Astrocyte of the cerebellum (primary cell): ENCODE measurements around the gene PCDH9.

Experiments
- DNase-seq: peaks from one replicate; pipeline ENCODE4 v3.0.0-alpha.2; 2011; ENCODE audit warnings: low read depth
- H3K4me3 ChIP-seq: 2 replicates; pipeline ENCODE4 v1.5.1; 2011; ENCODE audit warnings: mild to moderate bottlenecking, low read depth, low read length, moderate library complexity
- CTCF ChIP-seq: IDR thresholded peaks from 2 replicates; pipeline ENCODE4 v1.5.1; 2012; ENCODE audit warnings: low read length, low read depth, moderate library complexity, mild to moderate bottlenecking; ENCODE audit errors: missing control alignments
- in situ Hi-C: cut with HindIII; loops from 2 replicates; pipeline ENCODE4 v1.10.0; 2017; ENCODE audit warnings: low sequenced_read_pairs

Gene PCDH9

GRCh38 chr13:67130444-67130843 is 99.7 kb downstream of the PCDH9 start:
- no peak overlapping the region for H3K4me3 ChIP-seq
- in situ Hi-C loops: no loop called here
- no peak for DNase-seq
- no peak for TF ChIP-seq CTCF

DNA sequence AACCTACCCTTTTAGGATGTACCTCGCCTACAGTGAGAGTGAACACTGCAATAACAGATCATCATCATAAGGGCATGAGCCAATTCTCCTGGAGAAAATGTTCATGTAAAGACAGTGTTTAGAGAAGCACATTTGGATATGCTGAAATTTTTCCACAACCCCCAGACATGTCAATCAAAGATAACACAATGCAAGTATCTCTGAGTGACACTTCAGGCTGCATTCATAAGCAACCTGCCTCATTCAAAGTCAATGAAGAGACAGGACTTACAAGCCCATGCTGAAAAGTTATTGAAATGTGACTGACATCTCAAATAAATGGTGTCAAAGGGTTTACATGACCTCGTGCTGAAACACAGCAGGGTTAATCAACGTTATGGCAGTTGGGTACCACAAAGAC is 102.0 kb downstream of the PCDH9 start:
- DNase-seq: no peak
- in situ Hi-C loops: no loop called here
- TF ChIP-seq CTCF: no peak

GRCh38 chr13:67125681-67126080 is 104.5 kb downstream of the PCDH9 start:
- no peak for DNase-seq
- no peak overlapping the region for H3K4me3 ChIP-seq
- in situ Hi-C loops: no loop called here
- TF ChIP-seq CTCF: no peak

More for the DNA sequence above, 102.0 kb downstream of the PCDH9 start:
- no peak overlapping the region for H3K4me3 ChIP-seq

GRCh38 chr13:67123165-67123564 is 107.0 kb downstream of the PCDH9 start:
- in situ Hi-C loops: no loop called here
- TF ChIP-seq CTCF: no peak
- DNase-seq: no peak
- no peak overlapping the region for H3K4me3 ChIP-seq

- in situ Hi-C loops: no loop called here
- no peak for TF ChIP-seq CTCF
- DNase-seq: no peak
Observed at GRCh38 chr13:67122251-67122650, 107.9 kb downstream of the PCDH9 start.

GRCh38 chr13:67120872-67121531 is 109.1 kb downstream of the PCDH9 start:
- DNase-seq: no peak
- in situ Hi-C loops: no loop called here
- no peak for TF ChIP-seq CTCF
- no peak overlapping the region for H3K4me3 ChIP-seq

More at GRCh38 chr13:67122251-67122650, 107.9 kb downstream of the PCDH9 start:
- H3K4me3 ChIP-seq: no peak overlapping the region

DNA sequence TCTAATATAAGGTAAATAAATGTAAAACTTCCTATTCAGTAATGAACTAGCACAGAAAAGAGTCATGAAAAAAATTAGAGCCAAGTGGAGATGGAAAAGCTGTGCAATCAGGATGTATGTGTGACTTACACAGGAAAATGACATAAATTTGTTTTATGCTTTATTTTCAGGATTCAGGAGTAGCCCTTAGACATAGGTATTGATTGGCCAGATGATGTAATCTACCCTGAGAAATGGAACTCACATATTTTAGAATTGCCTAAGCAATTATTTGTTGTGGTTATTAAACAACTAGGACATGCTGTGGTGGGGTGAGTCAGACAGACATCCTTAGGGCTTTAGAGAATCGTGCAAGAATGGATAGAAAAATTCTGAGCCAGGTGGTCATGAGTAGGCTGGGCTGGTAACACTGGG is 110.6 kb downstream of the PCDH9 start:
- no peak overlapping the region for H3K4me3 ChIP-seq
- peak; percentile 90 for DNase-seq
- in situ Hi-C loops: no loop called here
- TF ChIP-seq CTCF: no peak
